Stomach (tissue), 9 donors: ENCODE measurements around the gene TMEM120B. TPM values are rescaled to one million over a fixed set of nuclear protein-coding genes. Genes with fewer than 3 reads are reported as not detected.

ENCODE experiments used
- DNase-seq, 2 donors: peaks; one replicate each; pipeline versions ENCODE4 v3.0.0 to v3.0.0-alpha.2; 2013 to 2019
- H3K27ac ChIP-seq, 5 donors: fragments of 200-600 bp in 4 of 5; sonication (generic) in 4 of 5; one replicate each; pipeline ENCODE4 v1.5.1; 2013 to 2019; ENCODE audit warnings: mild to moderate bottlenecking in 1 of 5, moderate library complexity in 1 of 5
- H3K27me3 ChIP-seq, 3 donors: fragments of 200-600 bp; sonication (generic); one replicate each; pipeline ENCODE4 v1.5.1; 2017 to 2019; ENCODE audit warnings: mixed run types in 1 of 3
- H3K36me3 ChIP-seq, 4 donors: fragments of 200-600 bp; sonication (generic); 1 replicate in 3 of 4; 2 replicates in 1 of 4; pipeline ENCODE4 v1.5.1; 2016 to 2019
- H3K4me1 ChIP-seq, 4 donors: fragments of 200-600 bp; sonication (generic); one replicate each; pipeline ENCODE4 v1.5.1; 2016 to 2019
- H3K4me3 ChIP-seq, 4 donors: fragments of 200-600 bp; sonication (generic) in 3 of 4; one replicate each; pipeline ENCODE4 v1.5.1; 2016 to 2019; ENCODE audit warnings: mild to moderate bottlenecking in 1 of 4
- H3K9me3 ChIP-seq, 4 donors: fragments of 200-600 bp; sonication (generic); one replicate each; pipeline ENCODE4 v1.5.1; 2016 to 2019
- EP300 ChIP-seq: sonication (generic); formaldehyde crosslinking; IDR thresholded peaks from one replicate; pipeline ENCODE4 v1.6.1; 2017; ENCODE audit warnings: antibody characterized with exemption
- POLR2A ChIP-seq, 4 donors: fragments of 450-650 bp; IDR thresholded peaks; one replicate each; pipeline ENCODE4 v1.6.1; 2016; ENCODE audit warnings: antibody characterized with exemption in 4 of 4, control low read depth in 2 of 4, mild to moderate bottlenecking in 1 of 4, moderate library complexity in 1 of 4
- POLR2AphosphoS5 ChIP-seq, 3 donors: sonication (generic); formaldehyde crosslinking; IDR thresholded peaks; one replicate each; pipeline ENCODE4 v1.6.1; 2016; ENCODE audit warnings: antibody characterized with exemption in 3 of 3
- WGBS, 5 donors: extraction: QIAGEN DNeasy Blood & Tissue Kit in 3 of 5; methylation state at CpG; one replicate each; pipeline versions ENCODE4 v1.1.5 to v1.1.7; 2013 to 2018; 5-methylcytosine and 5-hydroxymethylcytosine counted together
- intact Hi-C: fragments of 100-400 bp; cut with DNase I; formaldehyde crosslinking; loops from one replicate; pipeline ENCODE4 v1.15.1; 2023; ENCODE audit warnings: low total_unique reads
- polyA plus RNA-seq, 3 donors: library from polyadenylated mRNA; stranded (reverse); fragments of 200-250 nt; gene quantifications; one replicate each; pipeline ENCODE4 v1.2.3, GENCODE V29; 2013
- total RNA-seq, 5 donors: library from RNA; depleted of rRNA; stranded (reverse); fragments of >200 nt; gene quantifications; one replicate each; pipeline versions ENCODE4 v1.1.0 to v1.2.3, GENCODE V29; 2014 to 2016
- TF ChIP-seq, protein P1 (sequence below), 7 experiments: fragments of 450-650 bp in 4 of 7; fragments of 200-600 bp in 3 of 7; sonication (generic) in 3 of 7; IDR thresholded peaks; one replicate each; pipeline ENCODE4 v1.5.1; 2016 to 2019; ENCODE audit warnings: antibody characterized with exemption in 7 of 7, control low read depth in 2 of 7, mild to moderate bottlenecking in 1 of 7
- donor health status: healthy with polysubstance abuse.
- donor health status: Bipolar disorder and iron deficiency.
- donor health status: healthy.

Gene TMEM120B
- total and polyA plus RNA-seq, 8 donors = 0.58 to 11.6 (median 4.4) TPM

DNA sequence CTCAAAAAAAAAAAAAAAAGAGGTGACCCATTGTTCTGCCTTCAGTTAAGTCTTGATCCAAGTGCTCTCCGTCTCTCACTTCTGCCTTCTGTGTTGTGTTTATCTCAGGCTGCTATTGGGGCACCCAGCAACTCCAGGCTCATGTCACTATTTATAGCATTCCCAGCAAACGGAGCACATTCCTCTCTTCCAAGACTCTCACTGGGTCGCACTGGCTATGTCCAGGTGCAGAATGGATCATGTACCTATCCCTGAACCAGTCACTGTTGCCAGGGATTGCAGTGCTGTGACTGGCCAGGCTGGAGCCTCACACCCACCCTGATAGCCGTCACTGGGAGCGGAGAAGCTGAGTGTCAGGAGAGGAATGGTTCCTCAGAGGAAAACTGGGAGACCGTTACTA is 49.7 kb downstream of the TMEM120B start:
- no peak overlapping the region for H3K4me3 ChIP-seq
- H3K36me3 ChIP-seq = peaks cover 0 to 22% (median 8%) of the 10 kb centered on the region in 4 donors
- intact Hi-C loops = no loop called here
- no peaks in the 10 kb centered on the region for H3K27me3 ChIP-seq
- 56 to 77% (median 73%) methylated on average over 6 of the region's 6 CpGs for WGBS, 5 donors
- peak overlapping the region in 1 of 5 donors; percentile 56 for H3K27ac ChIP-seq
- no peak for DNase-seq
- no peaks in the 10 kb centered on the region for H3K9me3 ChIP-seq
- H3K4me1 ChIP-seq = peaks cover 0 to 29% (median 11%) of the 10 kb centered on the region in 4 donors
- TF ChIP-seq POLR2AphosphoS5 (IDR thresholded peaks at IDR 0.05) (no peak), POLR2A (IDR thresholded peaks at IDR 0.05) (no peak), EP300 (no peak)
- TF ChIP-seq, protein P1, sequence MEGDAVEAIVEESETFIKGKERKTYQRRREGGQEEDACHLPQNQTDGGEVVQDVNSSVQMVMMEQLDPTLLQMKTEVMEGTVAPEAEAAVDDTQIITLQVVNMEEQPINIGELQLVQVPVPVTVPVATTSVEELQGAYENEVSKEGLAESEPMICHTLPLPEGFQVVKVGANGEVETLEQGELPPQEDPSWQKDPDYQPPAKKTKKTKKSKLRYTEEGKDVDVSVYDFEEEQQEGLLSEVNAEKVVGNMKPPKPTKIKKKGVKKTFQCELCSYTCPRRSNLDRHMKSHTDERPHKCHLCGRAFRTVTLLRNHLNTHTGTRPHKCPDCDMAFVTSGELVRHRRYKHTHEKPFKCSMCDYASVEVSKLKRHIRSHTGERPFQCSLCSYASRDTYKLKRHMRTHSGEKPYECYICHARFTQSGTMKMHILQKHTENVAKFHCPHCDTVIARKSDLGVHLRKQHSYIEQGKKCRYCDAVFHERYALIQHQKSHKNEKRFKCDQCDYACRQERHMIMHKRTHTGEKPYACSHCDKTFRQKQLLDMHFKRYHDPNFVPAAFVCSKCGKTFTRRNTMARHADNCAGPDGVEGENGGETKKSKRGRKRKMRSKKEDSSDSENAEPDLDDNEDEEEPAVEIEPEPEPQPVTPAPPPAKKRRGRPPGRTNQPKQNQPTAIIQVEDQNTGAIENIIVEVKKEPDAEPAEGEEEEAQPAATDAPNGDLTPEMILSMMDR (IDR thresholded peaks at IDR 0.05) = no peak

DNA sequence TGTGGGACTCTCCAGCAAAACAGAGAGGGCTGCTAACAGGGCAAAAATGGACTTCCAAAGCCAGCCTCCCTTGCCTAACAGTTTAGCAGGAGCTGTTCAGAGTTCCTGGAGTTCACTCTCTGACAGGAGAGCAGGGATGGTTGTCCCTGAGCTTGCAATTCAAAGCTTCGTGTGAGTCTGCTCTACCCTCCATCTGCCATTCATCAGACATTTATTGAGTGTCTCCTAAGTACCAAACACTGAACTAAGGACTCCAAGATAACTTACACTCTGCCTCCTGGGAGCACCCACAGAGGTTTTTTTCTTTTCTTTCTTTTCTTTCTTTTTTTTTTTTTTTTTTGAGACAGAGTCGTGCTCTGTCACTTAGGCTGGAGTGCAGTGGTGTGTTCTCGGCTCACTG is 52.3 kb downstream of the TMEM120B start:
- Histone ChIP-seq H3K9me3 (no peaks in the 10 kb centered on the region), H3K36me3 (peaks cover 0 to 15% (median 0%) of the 10 kb centered on the region in 4 donors), H3K4me3 (no peak overlapping the region), H3K4me1 (peaks cover 0 to 48% (median 19%) of the 10 kb centered on the region in 4 donors), H3K27ac (no peak overlapping the region), H3K27me3 (no peaks in the 10 kb centered on the region)
- TF ChIP-seq EP300 (no peak), POLR2A (IDR thresholded peaks at IDR 0.05) (no peak), POLR2AphosphoS5 (IDR thresholded peaks at IDR 0.05) (no peak)
- TF ChIP-seq, protein P1 (IDR thresholded peaks at IDR 0.05) = no peak
- no peak for DNase-seq
- intact Hi-C loops = no loop called here
- 87 to 100% (median 93%) methylated on average over 3 of the region's 3 CpGs for WGBS, 5 donors

- Histone ChIP-seq H3K9me3 (no peaks in the 10 kb centered on the region), H3K27me3 (no peaks in the 10 kb centered on the region), H3K36me3 (peaks cover 0 to 15% (median 0%) of the 10 kb centered on the region in 4 donors), H3K27ac (peak overlapping the region in 2 of 5 donors; percentile 34 to 75), H3K4me3 (no peak overlapping the region), H3K4me1 (peaks cover 0 to 48% (median 19%) of the 10 kb centered on the region in 4 donors)
- intact Hi-C loops = no loop called here
- DNase-seq = peak in 1 of 2 donors; percentile 57
- TF ChIP-seq, protein P1 (IDR thresholded peaks at IDR 0.05) = no peak
- no peak for TF ChIP-seq POLR2A (IDR thresholded peaks at IDR 0.05)
- TF ChIP-seq EP300 = no peak
- TF ChIP-seq POLR2AphosphoS5 (IDR thresholded peaks at IDR 0.05) = no peak
- WGBS, 5 donors = 68 to 92% (median 81%) methylated on average over 5 of the region's 5 CpGs
Observed at GRCh38 chr12:121765573-121765972, 53.0 kb downstream of the TMEM120B start.

- no peaks in the 10 kb centered on the region for H3K27me3 ChIP-seq
- H3K36me3 ChIP-seq = peaks cover 0 to 15% (median 0%) of the 10 kb centered on the region in 4 donors
- TF ChIP-seq, protein P1 (IDR thresholded peaks at IDR 0.05) = no peak
- TF ChIP-seq EP300 (no peak), POLR2A (IDR thresholded peaks at IDR 0.05) (no peak), POLR2AphosphoS5 (IDR thresholded peaks at IDR 0.05) (no peak)
- peaks cover 0 to 48% (median 21%) of the 10 kb centered on the region in 4 donors for H3K4me1 ChIP-seq
- DNase-seq = no peak
- H3K27ac ChIP-seq = peak overlapping the region in 2 of 5 donors; percentile 34 to 75
- 87 to 95% (median 93%) methylated on average over 4 to 5 of the region's 5 CpGs for WGBS, 5 donors
- intact Hi-C loops = no loop called here
- no peak overlapping the region for H3K4me3 ChIP-seq
- no peaks in the 10 kb centered on the region for H3K9me3 ChIP-seq
Observed at GRCh38 chr12:121766290-121767039, 53.9 kb downstream of the TMEM120B start.
